HL-60 (cell line): ENCODE results near the gene NRXN3.

Source experiments
- DNase-seq, 2 experiments: peaks; one replicate each; pipeline ENCODE4 v3.0.0-alpha.2; 2010 to 2020; ENCODE audit warnings: low read depth in 1 of 2, low spot score in 1 of 2
- H3K27ac ChIP-seq: fragments of 250-450 bp; sonication (Bioruptor Pico); replicated peaks from 2 replicates; pipeline ENCODE4 v1.5.1; 2020; ENCODE audit warnings: mild to moderate bottlenecking, moderate library complexity
- H3K27me3 ChIP-seq: fragments of 250-450 bp; sonication (Bioruptor Pico); 2 replicates; pipeline ENCODE4 v1.5.1; 2021; ENCODE audit warnings: mild to moderate bottlenecking, moderate library complexity; ENCODE audit not compliant: insufficient read depth, poor library complexity, severe bottlenecking
- H3K4me3 ChIP-seq: replicated peaks from 2 replicates; pipeline ENCODE4 v1.5.1; 2011; ENCODE audit warnings: mild to moderate bottlenecking, control low read depth, low read length; ENCODE audit not compliant: insufficient read depth
- CTCF ChIP-seq: IDR thresholded peaks from one replicate; pipeline ENCODE4 v1.5.1; 2011; ENCODE audit warnings: low read length, control low read depth, inconsistent platforms; ENCODE audit not compliant: insufficient read depth
- GABPA ChIP-seq: IDR thresholded peaks from 2 replicates; pipeline ENCODE4 v1.6.1; 2012; ENCODE audit warnings: low read depth
- POLR2AphosphoS5 ChIP-seq: IDR thresholded peaks from 2 replicates; pipeline ENCODE4 v1.6.1; 2012; ENCODE audit warnings: low read depth
- REST ChIP-seq: IDR thresholded peaks from 2 replicates; pipeline ENCODE4 v1.6.1; 2012; ENCODE audit warnings: low read depth; ENCODE audit not compliant: insufficient replicate concordance
- SPI1 ChIP-seq: IDR thresholded peaks from 2 replicates; pipeline ENCODE4 v1.6.1; 2012; ENCODE audit warnings: low read depth, mild to moderate bottlenecking, borderline replicate concordance

Gene NRXN3

GRCh38 chr14:79491161-79491560 lies 1321.0 kb downstream of the NRXN3 start:
- H3K27me3 ChIP-seq = no peaks in the 10 kb centered on the region
- H3K4me3 ChIP-seq = no peak overlapping the region
- H3K27ac ChIP-seq = no peak overlapping the region
- DNase-seq = no peak
- TF ChIP-seq CTCF (no peak), GABPA (no peak), REST (no peak), POLR2AphosphoS5 (no peak), SPI1 (no peak)

- H3K27ac ChIP-seq = no peak overlapping the region
- no peaks in the 10 kb centered on the region for H3K27me3 ChIP-seq
- H3K4me3 ChIP-seq = no peak overlapping the region
- TF ChIP-seq GABPA (no peak), CTCF (no peak), SPI1 (no peak), REST (no peak), POLR2AphosphoS5 (no peak)
- DNase-seq = no peak
Measured at GRCh38 chr14:79493081-79493645, 1323.0 kb downstream of the NRXN3 start.

- Histone ChIP-seq H3K27ac (no peak overlapping the region), H3K27me3 (no peaks in the 10 kb centered on the region), H3K4me3 (no peak overlapping the region)
- TF ChIP-seq SPI1 (no peak), POLR2AphosphoS5 (no peak), GABPA (no peak), REST (no peak), CTCF (no peak)
- no peak for DNase-seq
Measured at GRCh38 chr14:79496701-79497100, 1326.5 kb downstream of the NRXN3 start.
